HFFc6 (cell line): Measurements from ENCODE around the gene TRIM4. TPM values are rescaled to one million over a fixed set of nuclear protein-coding genes. Genes with fewer than 3 reads are reported as not detected.

Experiments
- DNase-seq: peaks from one replicate; pipeline ENCODE4 v3.0.0-alpha.2; 2018
- H3K27ac Mint-ChIP-seq: 2 replicates; pipeline ENCODE4 v1.8.0; 2020; ENCODE audit warnings: mild to moderate bottlenecking, mixed read lengths
- H3K27me3 Mint-ChIP-seq: 2 replicates; pipeline ENCODE4 v1.8.0; 2021; ENCODE audit warnings: mild to moderate bottlenecking, moderate library complexity, mixed read lengths; ENCODE audit not compliant: insufficient read depth
- H3K36me3 Mint-ChIP-seq: 2 replicates; pipeline ENCODE4 v1.8.0; 2021; ENCODE audit warnings: low read depth, mixed read lengths
- H3K4me1 Mint-ChIP-seq: 2 replicates; pipeline ENCODE4 v1.8.0; 2020; ENCODE audit warnings: low read depth, mixed read lengths
- H3K4me3 Mint-ChIP-seq: 2 replicates; pipeline ENCODE4 v1.8.0; 2020; ENCODE audit warnings: mild to moderate bottlenecking, moderate library complexity, mixed read lengths
- H3K9me3 Mint-ChIP-seq: 2 replicates; pipeline ENCODE4 v1.8.0; 2020; ENCODE audit warnings: mild to moderate bottlenecking, mixed read lengths
- total RNA-seq, 6 experiments: library from RNA; stranded (reverse); fragmentation: NEBNext Ultra II Directional; extraction: Animal tissue kit (Norgen Biotek cat#: 25700); gene quantifications; 2 replicates in 1 of 6; 3 replicates in 5 of 6; pipeline ENCODE4 v1.2.3, GENCODE V29; 2021
- TF ChIP-seq, protein P1 (sequence below): fragments of 200-600 bp; sonication (generic); IDR thresholded peaks from 2 replicates; pipeline ENCODE4 v1.5.0; 2021; ENCODE audit warnings: antibody characterized with exemption, mild to moderate bottlenecking

The TRIM4 gene
- total RNA-seq, 6 experiments from 2014 or later, result 22.0 to 24.6 (median 22.9) TPM

DNA sequence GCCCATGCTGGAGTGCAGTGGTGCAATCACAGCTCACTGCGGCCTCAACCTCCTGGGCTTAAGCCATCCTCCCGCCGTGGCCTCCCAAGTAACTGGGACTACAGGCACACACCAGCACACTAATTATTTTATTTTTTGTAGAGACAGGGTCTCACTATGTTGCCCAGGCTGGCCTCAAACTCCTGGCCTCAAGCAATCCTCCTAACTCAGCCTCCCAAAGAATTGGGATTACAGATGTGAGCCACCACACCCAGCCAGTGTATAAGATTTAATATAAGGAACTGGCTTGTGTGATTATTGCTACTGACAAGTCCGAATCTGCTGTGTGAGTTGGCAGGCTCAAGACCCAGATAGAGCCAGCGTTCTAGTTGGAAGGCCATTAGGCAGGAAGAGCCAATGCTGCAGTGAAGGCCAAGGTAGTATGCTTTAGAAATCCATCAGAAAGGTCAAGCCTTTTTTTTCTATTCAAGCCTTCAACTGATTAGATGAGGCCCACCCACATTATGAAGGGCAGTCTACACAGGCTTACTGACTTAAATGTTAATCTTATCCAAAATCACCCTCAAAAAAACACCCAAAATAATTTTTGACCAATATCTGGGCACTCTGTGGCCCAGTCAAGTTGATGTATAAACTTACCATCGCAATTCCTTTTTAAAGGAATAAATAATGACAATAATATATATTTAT is 19.4 kb downstream of the TRIM4 start:
- H3K4me3 Mint-ChIP-seq, result no peak overlapping the region
- no peaks in the 10 kb centered on the region for H3K4me1 Mint-ChIP-seq
- H3K27me3 Mint-ChIP-seq, result no peaks in the 10 kb centered on the region; the same call in 1 of the 2 replicates
- H3K9me3 Mint-ChIP-seq, result no peaks in the 10 kb centered on the region
- peaks cover 37% of the 10 kb centered on the region for H3K36me3 Mint-ChIP-seq
- no peak for DNase-seq
- no peak overlapping the region for H3K27ac Mint-ChIP-seq
- TF ChIP-seq, protein P1, sequence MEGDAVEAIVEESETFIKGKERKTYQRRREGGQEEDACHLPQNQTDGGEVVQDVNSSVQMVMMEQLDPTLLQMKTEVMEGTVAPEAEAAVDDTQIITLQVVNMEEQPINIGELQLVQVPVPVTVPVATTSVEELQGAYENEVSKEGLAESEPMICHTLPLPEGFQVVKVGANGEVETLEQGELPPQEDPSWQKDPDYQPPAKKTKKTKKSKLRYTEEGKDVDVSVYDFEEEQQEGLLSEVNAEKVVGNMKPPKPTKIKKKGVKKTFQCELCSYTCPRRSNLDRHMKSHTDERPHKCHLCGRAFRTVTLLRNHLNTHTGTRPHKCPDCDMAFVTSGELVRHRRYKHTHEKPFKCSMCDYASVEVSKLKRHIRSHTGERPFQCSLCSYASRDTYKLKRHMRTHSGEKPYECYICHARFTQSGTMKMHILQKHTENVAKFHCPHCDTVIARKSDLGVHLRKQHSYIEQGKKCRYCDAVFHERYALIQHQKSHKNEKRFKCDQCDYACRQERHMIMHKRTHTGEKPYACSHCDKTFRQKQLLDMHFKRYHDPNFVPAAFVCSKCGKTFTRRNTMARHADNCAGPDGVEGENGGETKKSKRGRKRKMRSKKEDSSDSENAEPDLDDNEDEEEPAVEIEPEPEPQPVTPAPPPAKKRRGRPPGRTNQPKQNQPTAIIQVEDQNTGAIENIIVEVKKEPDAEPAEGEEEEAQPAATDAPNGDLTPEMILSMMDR, result no peak

DNA sequence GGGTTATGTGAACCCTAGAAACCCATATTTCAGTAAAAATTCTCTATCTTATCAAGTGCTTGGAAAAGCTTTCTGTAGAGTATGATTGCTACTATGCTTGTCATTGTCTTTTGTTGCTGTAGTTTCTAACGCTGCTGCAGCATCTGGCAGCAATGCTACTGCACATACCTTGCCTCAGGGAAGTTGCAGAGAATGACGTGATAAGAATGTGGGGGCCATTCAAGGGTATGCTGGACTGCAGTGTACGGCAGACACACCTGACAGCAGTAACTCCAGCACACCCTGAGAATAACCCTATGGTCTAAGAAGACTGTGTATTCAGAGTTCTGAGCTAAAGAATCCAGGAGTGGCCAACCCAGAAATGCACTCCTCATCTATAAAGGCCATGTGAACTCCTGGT is 20.5 kb downstream of the TRIM4 start:
- Mint-ChIP-seq H3K27me3 (no peaks in the 10 kb centered on the region; the same call in 1 of the 2 replicates), H3K27ac (no peak overlapping the region), H3K4me3 (no peak overlapping the region), H3K36me3 (peaks cover 31% of the 10 kb centered on the region), H3K4me1 (no peaks in the 10 kb centered on the region), H3K9me3 (no peaks in the 10 kb centered on the region)
- DNase-seq, result no peak
- TF ChIP-seq, protein P1, result no peak

DNA sequence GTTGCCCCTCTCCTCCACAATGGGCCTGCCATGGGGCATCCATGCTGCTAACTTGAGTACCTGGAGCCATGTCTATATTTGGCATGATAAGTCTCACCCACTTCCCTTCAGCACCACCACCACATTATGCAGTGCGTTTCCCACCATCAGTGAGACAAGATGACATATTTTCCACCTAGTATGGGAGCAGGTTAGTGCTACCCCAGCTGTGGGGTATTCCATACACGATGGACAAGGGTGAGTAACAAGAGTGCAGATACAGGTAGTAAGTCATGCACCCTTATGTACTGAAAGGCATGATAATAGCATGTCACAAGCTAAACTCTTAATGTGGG is 21.3 kb downstream of the TRIM4 start:
- H3K36me3 Mint-ChIP-seq, result peaks cover 23% of the 10 kb centered on the region
- H3K4me3 Mint-ChIP-seq, result no peak overlapping the region
- no peaks in the 10 kb centered on the region; the same call in none of the 2 replicates for H3K27me3 Mint-ChIP-seq
- DNase-seq, result no peak
- H3K9me3 Mint-ChIP-seq, result no peaks in the 10 kb centered on the region
- TF ChIP-seq, protein P1, result no peak
- H3K27ac Mint-ChIP-seq, result no peak overlapping the region
- no peaks in the 10 kb centered on the region for H3K4me1 Mint-ChIP-seq

DNA sequence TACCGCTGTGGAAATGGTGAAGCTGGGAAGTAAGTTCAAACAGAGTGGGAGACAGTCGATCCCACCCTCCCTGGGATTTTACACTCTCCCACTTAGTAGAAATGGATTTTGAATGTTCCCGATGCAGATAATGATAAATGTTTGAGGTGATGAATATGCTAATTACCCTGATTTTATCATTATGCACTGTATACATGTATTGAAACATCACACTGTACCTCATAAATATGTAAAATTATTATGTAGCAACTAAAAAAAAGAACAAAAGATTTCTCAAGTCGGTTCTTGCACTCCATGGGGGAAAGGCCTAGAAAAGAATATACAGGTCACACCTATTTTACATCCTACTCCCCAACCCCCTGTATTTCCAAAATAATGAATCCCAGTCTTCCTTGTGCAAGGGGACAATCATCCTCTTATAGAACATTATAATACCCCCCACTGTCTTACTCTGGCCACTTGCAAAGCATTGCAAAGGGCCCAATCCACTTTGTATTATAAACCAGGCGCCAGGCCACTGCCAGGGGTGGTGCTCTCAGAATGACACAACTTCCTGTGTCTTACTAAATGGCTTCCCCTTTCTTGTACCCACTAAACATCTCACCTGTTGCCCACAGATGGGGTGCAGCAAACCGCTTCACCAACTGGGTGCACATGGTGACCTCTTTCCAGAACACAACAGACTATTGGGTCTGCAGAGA is 21.9 kb downstream of the TRIM4 start:
- Mint-ChIP-seq H3K4me1 (no peaks in the 10 kb centered on the region), H3K9me3 (no peaks in the 10 kb centered on the region), H3K27me3 (no peaks in the 10 kb centered on the region; the same call in none of the 2 replicates), H3K27ac (no peak overlapping the region), H3K4me3 (no peak overlapping the region), H3K36me3 (peaks cover 23% of the 10 kb centered on the region)
- DNase-seq, result no peak
- TF ChIP-seq, protein P1, result no peak

DNA sequence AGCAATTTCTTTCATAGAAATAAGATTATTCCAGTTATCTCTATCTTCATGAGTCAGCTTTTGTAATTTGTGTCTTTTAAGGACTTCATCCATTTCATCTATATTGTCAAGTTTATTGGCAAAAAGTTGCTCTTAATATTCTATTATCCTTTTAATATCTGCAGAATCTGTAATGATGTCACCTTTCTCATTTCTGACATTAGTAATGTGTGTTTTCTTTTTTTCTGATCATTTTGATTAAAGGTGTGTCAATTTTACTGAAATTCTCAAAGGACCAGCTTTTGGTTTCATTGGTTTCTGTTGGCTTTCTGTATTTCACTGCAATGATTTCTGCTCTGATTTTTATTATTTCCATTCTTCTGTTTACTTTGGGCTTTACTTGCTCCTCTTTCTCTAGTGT is 24.6 kb downstream of the TRIM4 start:
- no peak overlapping the region for H3K27ac Mint-ChIP-seq

More for the DNA sequence above, 24.6 kb downstream of the TRIM4 start:
- Mint-ChIP-seq H3K36me3 (peaks cover 30% of the 10 kb centered on the region), H3K4me3 (no peak overlapping the region), H3K27me3 (no peaks in the 10 kb centered on the region; the same call in none of the 2 replicates), H3K4me1 (no peaks in the 10 kb centered on the region), H3K9me3 (no peaks in the 10 kb centered on the region)
- TF ChIP-seq, protein P1, result no peak
- no peak for DNase-seq
